ENCODE measurements around the gene TMED3. TPM values are rescaled to one million over a fixed set of nuclear protein-coding genes. Genes with fewer than 3 reads are reported as not detected.

TMED3 gene
- total RNA-seq, 1 donor from 2014 or later: 32.1 TPM

GRCh38 chr15:79371591-79371990 is 60.7 kb downstream of the TMED3 start:
- Mint-ChIP-seq H3K27me3 (ENCODE audit: unreplicated experiment) (no peaks in the 10 kb centered on the region), H3K27ac (ENCODE audit: unreplicated experiment) (no peak overlapping the region), H3K4me3 (ENCODE audit: unreplicated experiment) (no peak overlapping the region), H3K9me3 (ENCODE audit: unreplicated experiment) (no peaks in the 10 kb centered on the region), H3K36me3 (ENCODE audit: unreplicated experiment) (no peaks in the 10 kb centered on the region), H3K4me1 (ENCODE audit: low read depth, unreplicated experiment) (no peaks in the 10 kb centered on the region)
- no peak for DNase-seq
- no peak for TF ChIP-seq CTCF (IDR thresholded peaks at IDR 0.05; ENCODE audit: partially characterized antibody, unreplicated experiment)

DNA sequence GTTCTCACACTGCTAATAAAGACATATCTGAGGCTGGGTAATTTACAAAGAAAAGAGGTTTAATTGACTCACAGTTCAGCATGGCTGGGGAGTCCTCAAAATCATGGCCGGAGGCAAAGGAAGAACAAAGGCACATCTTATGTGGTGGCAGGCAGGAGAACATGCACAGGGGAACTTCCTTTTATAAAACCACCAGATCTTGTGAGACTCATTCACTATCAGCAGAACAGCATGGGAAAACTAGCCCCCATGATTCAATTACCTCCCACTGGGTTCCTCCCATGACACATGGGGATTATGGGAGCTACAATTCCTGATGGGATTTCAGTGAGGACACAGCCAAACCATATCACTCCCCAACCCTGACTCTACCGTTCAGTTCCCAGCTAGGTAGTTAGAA is 61.5 kb downstream of the TMED3 start:
- Mint-ChIP-seq H3K4me3 (ENCODE audit: unreplicated experiment) (no peak overlapping the region), H3K27ac (ENCODE audit: unreplicated experiment) (no peak overlapping the region)
- no peak for TF ChIP-seq CTCF (IDR thresholded peaks at IDR 0.05; ENCODE audit: partially characterized antibody, unreplicated experiment)

More for the DNA sequence above, 61.5 kb downstream of the TMED3 start:
- Mint-ChIP-seq H3K9me3 (ENCODE audit: unreplicated experiment) (no peaks in the 10 kb centered on the region), H3K4me1 (ENCODE audit: low read depth, unreplicated experiment) (no peaks in the 10 kb centered on the region), H3K27me3 (ENCODE audit: unreplicated experiment) (no peaks in the 10 kb centered on the region), H3K36me3 (ENCODE audit: unreplicated experiment) (no peaks in the 10 kb centered on the region)
- no peak for DNase-seq

Other genes with a start within 250 kb of the TMED3 start
- 0.32 TPM for gene RASGRF1, start 220.3 kb upstream of the TMED3 start, total RNA-seq (ENCODE audit: unreplicated experiment)
- not detected for gene ANKRD34C, start 28.4 kb upstream of the TMED3 start, total RNA-seq (ENCODE audit: unreplicated experiment)
- gene MINAR1, start 121.2 kb downstream of the TMED3 start, total RNA-seq (ENCODE audit: unreplicated experiment): 8.5 TPM